ENCODE results near the gene RPL36. TPM values are rescaled to one million over a fixed set of nuclear protein-coding genes. Genes with fewer than 3 reads are reported as not detected.

RPL36 gene
- total RNA-seq, 4 donors from 2014 or later, result 617 to 960 (median 857) TPM

GRCh38 chr19:5738423-5738822, 48.3 kb downstream of the RPL36 start:
- no peak for TF ChIP-seq CTCF (IDR thresholded peaks at IDR 0.05; ENCODE audit: low read depth)

Other genes with a start within 250 kb of the RPL36 start
- not detected for gene ZNRF4, start 234.9 kb upstream of the RPL36 start, total RNA-seq
- gene TINCR, start 122.3 kb upstream of the RPL36 start, total RNA-seq, result under 1 TPM; 0.33 to 0.51 (median 0.41) TPM
- 10 to 100 TPM; 33.6 to 72.0 (median 45.2) TPM for gene SAFB2, start 67.5 kb upstream of the RPL36 start, total RNA-seq
- 100 to 1,000 TPM in 2 of 4 donors, 10 to 100 TPM in 2; 65.5 to 135 (median 86.4) TPM for gene SAFB, start 67.2 kb upstream of the RPL36 start, total RNA-seq
- 10 to 100 TPM; 41.1 to 67.8 (median 47.7) TPM for gene MICOS13, start 9.8 kb upstream of the RPL36 start, total RNA-seq
- gene HSD11B1L, start 9.3 kb upstream of the RPL36 start, total RNA-seq, result 10 to 100 TPM in 1 of 4 donors, 1 to 10 TPM in 3; 4.1 to 13.4 (median 7.6) TPM
- gene LONP1, start 29.9 kb downstream of the RPL36 start, total RNA-seq, result 10 to 100 TPM; 38.8 to 90.4 (median 43.5) TPM
- gene CATSPERD, start 30.3 kb downstream of the RPL36 start, total RNA-seq, result not detected
- gene PRR22, start 94.5 kb downstream of the RPL36 start, total RNA-seq, result 1 to 10 TPM in 1 of 4 donors, under 1 TPM in 1, not detected in 2; 0.66 to 1.9 TPM
- 10 to 100 TPM; 19.4 to 25.1 (median 23.8) TPM for gene DUS3L, start 100.9 kb downstream of the RPL36 start, total RNA-seq
- not detected for gene NRTN, start 114.8 kb downstream of the RPL36 start, total RNA-seq
- 1 to 10 TPM in 1 of 4 donors, not detected in 3; 1.1 TPM for gene FUT6, start 149.4 kb downstream of the RPL36 start, total RNA-seq
- not detected for gene FUT3, start 161.2 kb downstream of the RPL36 start, total RNA-seq
- gene FUT5, start 180.2 kb downstream of the RPL36 start, total RNA-seq, result not detected
- gene NDUFA11, start 213.5 kb downstream of the RPL36 start, total RNA-seq, result 100 to 1,000 TPM; 147 to 197 (median 162) TPM
- 10 to 100 TPM in 1 of 4 donors, 1 to 10 TPM in 2, under 1 TPM in 1; 0.65 to 13.0 (median 5.6) TPM for gene VMAC, start 214.6 kb downstream of the RPL36 start, total RNA-seq
- gene CAPS, start 224.0 kb downstream of the RPL36 start, total RNA-seq, result 10 to 100 TPM in 1 of 4 donors, 1 to 10 TPM in 3; 1.5 to 13.4 (median 6.6) TPM